Middle frontal gyrus (tissue), 1 donor: ENCODE measurements around the gene EDAR.

Source experiments
- DNase-seq: peaks from one replicate; pipeline ENCODE4 v3.0.0-alpha.2; 2015; ENCODE audit warnings: low spot score; ENCODE audit errors: extremely low spot score

Gene EDAR

GRCh38 chr2:108988796-108989713 is at the start of gene EDAR:
EDAR (minus strand) TSS chr2:108989220; CDS start chr2:108931014, 58,206 bp downstream.
- DNase-seq: no peak

GRCh38 chr2:109033171-109033570 is 44.2 kb upstream of the EDAR start:
- no peak for DNase-seq

- no peak for DNase-seq
These were observed 43.3 kb upstream of the EDAR start for GRCh38 chr2:109032229-109032820.

GRCh38 chr2:109031476-109032228 is 42.6 kb upstream of the EDAR start:
- no peak for DNase-seq

- no peak for DNase-seq
These were observed 42.0 kb upstream of the EDAR start for GRCh38 chr2:109030870-109031475.

- no peak for DNase-seq
These were observed 40.6 kb upstream of the EDAR start for GRCh38 chr2:109029490-109030201.

GRCh38 chr2:109028738-109029489 is 39.9 kb upstream of the EDAR start:
- no peak for DNase-seq

- no peak for DNase-seq
These were observed 39.3 kb upstream of the EDAR start for GRCh38 chr2:109028277-109028676.

GRCh38 chr2:109027702-109028101 is 38.7 kb upstream of the EDAR start:
- no peak for DNase-seq

- no peak for DNase-seq
These were observed 35.5 kb upstream of the EDAR start for GRCh38 chr2:109024477-109024876.

GRCh38 chr2:109021895-109022300 is 32.9 kb upstream of the EDAR start:
- DNase-seq: no peak

GRCh38 chr2:109020217-109020637 is 31.2 kb upstream of the EDAR start:
- DNase-seq: no peak

- DNase-seq: no peak
These were observed 29.4 kb upstream of the EDAR start for GRCh38 chr2:109018452-109018851.

- no peak for DNase-seq
These were observed 28.0 kb upstream of the EDAR start for GRCh38 chr2:109017017-109017416.

- DNase-seq: no peak
These were observed 27.4 kb upstream of the EDAR start for GRCh38 chr2:109016376-109016775.

- no peak for DNase-seq
These were observed 25.5 kb upstream of the EDAR start for GRCh38 chr2:109014476-109014875.

- DNase-seq: no peak
These were observed 24.0 kb upstream of the EDAR start for GRCh38 chr2:109013051-109013450.

GRCh38 chr2:109009920-109010610 is 21.0 kb upstream of the EDAR start:
- no peak for DNase-seq

- no peak for DNase-seq
These were observed 18.0 kb upstream of the EDAR start for GRCh38 chr2:109006971-109007370.
